HEK293 (cell line): ENCODE measurements around the gene BAD.

Experiments used
- BCL11A ChIP-seq: fragments of 450-650 bp; formaldehyde crosslinking; IDR thresholded peaks from 2 replicates; pipeline ENCODE4 v1.5.1; 2016; ENCODE audit warnings: low read depth, missing biosample characterization, missing genetic modification characterization
- EGR2 ChIP-seq: fragments of 450-650 bp; formaldehyde crosslinking; IDR thresholded peaks from 2 replicates; pipeline ENCODE4 v1.5.1; 2016; ENCODE audit warnings: low read depth, missing biosample characterization, missing genetic modification characterization
- GFI1B ChIP-seq: fragments of 450-650 bp; formaldehyde crosslinking; IDR thresholded peaks from 2 replicates; pipeline ENCODE4 v1.5.1; 2016; ENCODE audit warnings: missing biosample characterization, missing genetic modification characterization
- SCRT2 ChIP-seq: fragments of 450-650 bp; formaldehyde crosslinking; IDR thresholded peaks from 2 replicates; pipeline ENCODE4 v1.5.1; 2016; ENCODE audit warnings: missing biosample characterization, missing genetic modification characterization
- ZBTB1 ChIP-seq: fragments of 450-650 bp; formaldehyde crosslinking; IDR thresholded peaks from 2 replicates; pipeline ENCODE4 v1.5.1; 2016; ENCODE audit warnings: missing biosample characterization, missing genetic modification characterization
- ZBTB11 ChIP-seq: fragments of 450-650 bp; formaldehyde crosslinking; conservative IDR thresholded peaks from 2 replicates; pipeline ENCODE4 v1.5.1; 2016; ENCODE audit warnings: low read depth, missing biosample characterization, missing genetic modification characterization
- ZBTB49 ChIP-seq: fragments of 450-650 bp; formaldehyde crosslinking; IDR thresholded peaks from 2 replicates; pipeline ENCODE4 v1.5.1; 2016; ENCODE audit warnings: missing biosample characterization, missing genetic modification characterization, low read depth
- ZIC2 ChIP-seq: fragments of 450-650 bp; formaldehyde crosslinking; IDR thresholded peaks from 2 replicates; pipeline ENCODE4 v1.5.1; 2016; ENCODE audit warnings: missing biosample characterization, missing genetic modification characterization
- ZNF132 ChIP-seq: fragments of 450-650 bp; formaldehyde crosslinking; IDR thresholded peaks from 2 replicates; pipeline ENCODE4 v1.5.1; 2017; ENCODE audit warnings: missing biosample characterization, missing genetic modification characterization, borderline replicate concordance
- ZNF2 ChIP-seq: fragments of 450-650 bp; formaldehyde crosslinking; IDR thresholded peaks from 2 replicates; pipeline ENCODE4 v1.5.1; 2016; ENCODE audit warnings: missing biosample characterization, missing genetic modification characterization
- ZNF266 ChIP-seq: fragments of 450-650 bp; formaldehyde crosslinking; IDR thresholded peaks from 2 replicates; pipeline ENCODE4 v1.5.1; 2016; ENCODE audit warnings: missing biosample characterization, missing genetic modification characterization, low read depth
- ZNF274 ChIP-seq, 2 experiments: fragments of 200-500 bp in 1 of 2; fragments of 450-650 bp in 1 of 2; sonication (Bioruptor generic) in 1 of 2; formaldehyde crosslinking in 1 of 2; IDR thresholded peaks; 2 replicates each; pipeline versions ENCODE4 v1.5.1 to v1.6.1; 2014 to 2016; ENCODE audit warnings: borderline replicate concordance in 1 of 2, inconsistent platforms in 1 of 2, low read length in 1 of 2, missing biosample characterization in 1 of 2, missing genetic modification characterization in 1 of 2
- ZNF324 ChIP-seq: fragments of 450-650 bp; formaldehyde crosslinking; IDR thresholded peaks from 2 replicates; pipeline ENCODE4 v1.5.1; 2016; ENCODE audit warnings: missing biosample characterization, missing genetic modification characterization
- ZNF366 ChIP-seq: fragments of 450-650 bp; formaldehyde crosslinking; conservative IDR thresholded peaks from 2 replicates; pipeline ENCODE4 v1.5.1; 2016; ENCODE audit warnings: missing biosample characterization, missing genetic modification characterization
- ZNF404 ChIP-seq: fragments of 450-650 bp; formaldehyde crosslinking; IDR thresholded peaks from 2 replicates; pipeline ENCODE4 v1.5.1; 2017; ENCODE audit warnings: missing biosample characterization, missing genetic modification characterization
- ZNF416 ChIP-seq: fragments of 450-650 bp; formaldehyde crosslinking; IDR thresholded peaks from 2 replicates; pipeline ENCODE4 v1.5.1; 2016; ENCODE audit warnings: missing biosample characterization, missing genetic modification characterization
- ZNF501 ChIP-seq: fragments of 450-650 bp; formaldehyde crosslinking; IDR thresholded peaks from 2 replicates; pipeline ENCODE4 v1.5.1; 2016; ENCODE audit warnings: missing biosample characterization, missing genetic modification characterization
- ZNF510 ChIP-seq: fragments of 450-650 bp; formaldehyde crosslinking; IDR thresholded peaks from 2 replicates; pipeline ENCODE4 v1.5.1; 2018; ENCODE audit warnings: mild to moderate bottlenecking, missing genetic modification characterization, missing biosample characterization; ENCODE audit not compliant: insufficient replicate concordance
- ZNF529 ChIP-seq: fragments of 450-650 bp; formaldehyde crosslinking; IDR thresholded peaks from 2 replicates; pipeline ENCODE4 v1.5.1; 2017; ENCODE audit warnings: missing genetic modification characterization, missing biosample characterization; ENCODE audit not compliant: insufficient replicate concordance
- ZNF623 ChIP-seq: fragments of 450-650 bp; formaldehyde crosslinking; IDR thresholded peaks from 2 replicates; pipeline ENCODE4 v1.5.1; 2016; ENCODE audit warnings: missing biosample characterization, missing genetic modification characterization
- ZNF624 ChIP-seq: fragments of 450-650 bp; formaldehyde crosslinking; IDR thresholded peaks from 2 replicates; pipeline ENCODE4 v1.5.1; 2017; ENCODE audit warnings: missing biosample characterization, missing genetic modification characterization
- ZNF639 ChIP-seq: fragments of 450-650 bp; formaldehyde crosslinking; IDR thresholded peaks from 2 replicates; pipeline ENCODE4 v1.5.1; 2016; ENCODE audit warnings: missing biosample characterization, missing genetic modification characterization
- ZNF704 ChIP-seq: fragments of 450-650 bp; formaldehyde crosslinking; IDR thresholded peaks from 2 replicates; pipeline ENCODE4 v1.5.1; 2016; ENCODE audit warnings: missing biosample characterization, missing genetic modification characterization
- ZNF785 ChIP-seq: fragments of 450-650 bp; formaldehyde crosslinking; IDR thresholded peaks from 2 replicates; pipeline ENCODE4 v1.5.1; 2016; ENCODE audit warnings: missing biosample characterization, missing genetic modification characterization
- ZSCAN23 ChIP-seq: fragments of 450-650 bp; formaldehyde crosslinking; IDR thresholded peaks from 2 replicates; pipeline ENCODE4 v1.5.1; 2016; ENCODE audit warnings: missing biosample characterization, missing genetic modification characterization
- ZSCAN30 ChIP-seq: fragments of 450-650 bp; IDR thresholded peaks from 2 replicates; pipeline ENCODE4 v1.5.1; 2018; ENCODE audit warnings: missing biosample characterization, mild to moderate bottlenecking, missing genetic modification characterization, moderate library complexity
- TF ChIP-seq, protein P1 (sequence below): fragments of 450-650 bp; formaldehyde crosslinking; IDR thresholded peaks from 2 replicates; pipeline ENCODE4 v1.5.1; 2016; ENCODE audit warnings: missing biosample characterization, missing genetic modification characterization
- TF ChIP-seq, protein P2 (sequence below): fragments of 450-650 bp; formaldehyde crosslinking; IDR thresholded peaks from 2 replicates; pipeline ENCODE4 v1.5.1; 2017; ENCODE audit warnings: missing biosample characterization, missing genetic modification characterization

Gene BAD

GRCh38 chr11:64252003-64252872, 32.2 kb downstream of the BAD start (continued):
- TF ChIP-seq ZNF623 (tag by site-specific recombination) (no peak), ZBTB49 (tag by site-specific recombination) (no peak), ZNF704 (tag by site-specific recombination) (no peak), BCL11A (no peak), ZNF404 (tag by site-specific recombination) (no peak), ZNF366 (tag by site-specific recombination) (no peak), ZSCAN23 (no peak), ZNF324 (tag by site-specific recombination) (no peak), ZNF529 (no peak), ZNF274 (IDR thresholded peaks at IDR 0.05; ENCODE audit: low read length) (no peak), ZNF274 (tag by site-specific recombination; IDR thresholded peaks at IDR 0.05; ENCODE audit: borderline replicate concordance) (no peak), ZNF639 (tag by site-specific recombination) (no peak), ZNF785 (tag by site-specific recombination) (no peak), GFI1B (no peak), ZNF416 (tag by site-specific recombination) (no peak), ZSCAN30 (tag by site-specific recombination) (no peak), ZNF501 (tag by site-specific recombination) (no peak), ZNF132 (tag by site-specific recombination) (no peak), ZNF266 (tag by site-specific recombination) (no peak), ZIC2 (tag by site-specific recombination) (no peak), ZNF510 (tag by site-specific recombination) (no peak), EGR2 (tag by site-specific recombination) (no peak), ZNF624 (tag by site-specific recombination) (no peak), SCRT2 (tag by site-specific recombination) (no peak), ZBTB11 (tag by site-specific recombination) (0 out of 2 replicates have a peak, but pooled peaks have one; percentile 13), ZBTB1 (tag by site-specific recombination) (no peak), ZNF2 (tag by site-specific recombination) (no peak)
- TF ChIP-seq, protein P1, sequence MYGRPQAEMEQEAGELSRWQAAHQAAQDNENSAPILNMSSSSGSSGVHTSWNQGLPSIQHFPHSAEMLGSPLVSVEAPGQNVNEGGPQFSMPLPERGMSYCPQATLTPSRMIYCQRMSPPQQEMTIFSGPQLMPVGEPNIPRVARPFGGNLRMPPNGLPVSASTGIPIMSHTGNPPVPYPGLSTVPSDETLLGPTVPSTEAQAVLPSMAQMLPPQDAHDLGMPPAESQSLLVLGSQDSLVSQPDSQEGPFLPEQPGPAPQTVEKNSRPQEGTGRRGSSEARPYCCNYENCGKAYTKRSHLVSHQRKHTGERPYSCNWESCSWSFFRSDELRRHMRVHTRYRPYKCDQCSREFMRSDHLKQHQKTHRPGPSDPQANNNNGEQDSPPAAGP (tag by site-specific recombination), result no peak
- TF ChIP-seq, protein P2, sequence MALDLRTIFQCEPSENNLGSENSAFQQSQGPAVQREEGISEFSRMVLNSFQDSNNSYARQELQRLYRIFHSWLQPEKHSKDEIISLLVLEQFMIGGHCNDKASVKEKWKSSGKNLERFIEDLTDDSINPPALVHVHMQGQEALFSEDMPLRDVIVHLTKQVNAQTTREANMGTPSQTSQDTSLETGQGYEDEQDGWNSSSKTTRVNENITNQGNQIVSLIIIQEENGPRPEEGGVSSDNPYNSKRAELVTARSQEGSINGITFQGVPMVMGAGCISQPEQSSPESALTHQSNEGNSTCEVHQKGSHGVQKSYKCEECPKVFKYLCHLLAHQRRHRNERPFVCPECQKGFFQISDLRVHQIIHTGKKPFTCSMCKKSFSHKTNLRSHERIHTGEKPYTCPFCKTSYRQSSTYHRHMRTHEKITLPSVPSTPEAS (tag by site-specific recombination), result no peak
